Ovary (tissue), 3 donors: Measurements from ENCODE around the gene RPL31.

Experiments
- POLR2A ChIP-seq: fragments of 450-650 bp; IDR thresholded peaks from one replicate; pipeline ENCODE4 v1.6.1; 2017; ENCODE audit warnings: antibody characterized with exemption, mild to moderate bottlenecking, moderate library complexity
- TF ChIP-seq, protein P1 (sequence below), 3 donors: fragments of 450-650 bp in 2 of 3; fragments of 200-600 bp in 1 of 3; IDR thresholded peaks; one replicate each; pipeline versions ENCODE4 v1.5.1 to v1.8.0; 2016 to 2022; ENCODE audit warnings: antibody characterized with exemption in 3 of 3, mild to moderate bottlenecking in 1 of 3
- donor health status: DM: no; HTN: no; CAD: no.

DNA sequence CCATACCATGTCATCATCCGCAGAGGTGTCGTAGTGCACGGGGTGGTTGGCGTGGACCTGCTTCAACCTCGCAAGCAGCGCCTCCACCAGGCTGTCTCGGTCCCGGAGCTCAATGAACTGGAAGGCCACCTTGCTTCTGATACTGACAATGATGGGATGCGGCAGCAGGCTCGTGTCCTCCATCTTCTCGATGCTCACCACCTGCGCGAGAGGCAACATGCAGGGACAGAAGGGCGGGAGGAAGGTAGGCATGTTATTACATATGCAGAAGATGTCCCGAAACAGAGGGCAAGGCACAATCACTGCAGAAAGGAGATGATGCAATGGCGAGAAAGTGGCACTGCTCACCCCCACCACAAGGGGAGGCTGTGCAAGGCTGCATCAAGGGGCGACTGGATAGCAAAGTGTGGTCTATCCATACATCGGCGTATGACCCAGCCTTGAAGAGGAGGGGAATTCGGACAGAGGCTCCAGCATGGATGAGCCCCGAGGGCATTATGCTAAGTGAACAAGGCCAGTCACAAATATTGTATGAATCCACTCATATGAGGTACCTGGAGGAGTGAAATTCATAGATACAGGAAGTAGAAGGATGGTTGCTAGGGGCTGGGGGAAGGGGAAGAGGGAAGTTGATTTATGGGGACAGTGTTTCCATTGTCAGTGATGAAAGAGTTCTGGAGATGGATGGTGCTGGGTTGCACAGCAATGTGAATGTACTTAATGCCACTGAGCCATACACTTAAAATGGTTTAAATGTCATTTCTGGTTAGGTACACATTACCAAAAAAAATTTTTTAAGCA lies 36.6 kb downstream of the RPL31 start:
- TF ChIP-seq, protein P1, sequence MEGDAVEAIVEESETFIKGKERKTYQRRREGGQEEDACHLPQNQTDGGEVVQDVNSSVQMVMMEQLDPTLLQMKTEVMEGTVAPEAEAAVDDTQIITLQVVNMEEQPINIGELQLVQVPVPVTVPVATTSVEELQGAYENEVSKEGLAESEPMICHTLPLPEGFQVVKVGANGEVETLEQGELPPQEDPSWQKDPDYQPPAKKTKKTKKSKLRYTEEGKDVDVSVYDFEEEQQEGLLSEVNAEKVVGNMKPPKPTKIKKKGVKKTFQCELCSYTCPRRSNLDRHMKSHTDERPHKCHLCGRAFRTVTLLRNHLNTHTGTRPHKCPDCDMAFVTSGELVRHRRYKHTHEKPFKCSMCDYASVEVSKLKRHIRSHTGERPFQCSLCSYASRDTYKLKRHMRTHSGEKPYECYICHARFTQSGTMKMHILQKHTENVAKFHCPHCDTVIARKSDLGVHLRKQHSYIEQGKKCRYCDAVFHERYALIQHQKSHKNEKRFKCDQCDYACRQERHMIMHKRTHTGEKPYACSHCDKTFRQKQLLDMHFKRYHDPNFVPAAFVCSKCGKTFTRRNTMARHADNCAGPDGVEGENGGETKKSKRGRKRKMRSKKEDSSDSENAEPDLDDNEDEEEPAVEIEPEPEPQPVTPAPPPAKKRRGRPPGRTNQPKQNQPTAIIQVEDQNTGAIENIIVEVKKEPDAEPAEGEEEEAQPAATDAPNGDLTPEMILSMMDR (IDR thresholded peaks at IDR 0.05), result no peak
- no peak for TF ChIP-seq POLR2A
